Urothelium cell line (cell line): ENCODE results near the gene LOX.

Source experiments
- DNase-seq: peaks from one replicate; pipeline ENCODE4 v3.0.0; 2011; ENCODE audit warnings: low spot score, mixed read lengths
- FAIRE-seq: peaks from 2 replicates; lab custom pipeline; 2011; peaks lifted over from hg19 to GRCh38; lab: Jason Lieb, UNC

Gene LOX

DNA sequence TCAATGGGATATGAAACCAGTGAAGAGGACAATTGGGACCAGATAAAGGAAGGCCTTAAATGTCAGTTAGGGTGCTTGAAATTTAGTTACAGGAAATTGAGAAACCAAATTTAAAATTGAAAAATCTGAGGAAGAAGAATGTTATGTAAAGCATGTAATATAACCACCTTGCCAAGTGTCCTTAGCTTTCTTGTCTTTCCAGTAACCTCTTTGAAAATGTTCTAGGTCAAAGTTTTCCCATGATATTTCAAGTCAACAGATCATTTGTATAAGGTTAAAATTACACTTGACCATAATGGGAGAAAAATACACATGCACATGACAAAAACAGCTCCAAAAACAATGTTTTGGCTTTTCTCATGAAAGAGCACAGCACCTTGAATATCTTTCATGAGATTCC is 21.1 kb downstream of the LOX start:
- FAIRE-seq: no peak

DNA sequence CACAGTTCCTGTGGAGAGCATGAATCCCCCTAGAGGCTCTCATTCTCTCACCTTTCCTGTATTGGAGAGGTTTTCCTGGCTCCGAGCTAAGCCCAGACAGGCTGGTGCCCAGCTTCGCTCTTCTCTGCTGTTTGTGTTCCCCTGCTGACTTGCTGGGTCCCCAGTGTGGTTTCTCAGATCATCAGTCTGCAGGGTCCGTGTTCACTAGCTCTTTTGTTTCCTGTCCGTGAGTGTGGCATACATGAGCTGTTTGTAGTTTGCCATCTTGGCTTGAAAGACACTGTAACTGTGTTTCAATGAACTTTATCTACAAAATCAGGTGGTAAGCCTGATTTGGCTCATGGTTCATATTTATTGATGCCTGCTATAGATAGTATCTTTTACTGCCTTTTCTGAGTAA is 23.8 kb downstream of the LOX start:
- no peak for DNase-seq

More for the DNA sequence above, 21.1 kb downstream of the LOX start:
- no peak for DNase-seq

DNA sequence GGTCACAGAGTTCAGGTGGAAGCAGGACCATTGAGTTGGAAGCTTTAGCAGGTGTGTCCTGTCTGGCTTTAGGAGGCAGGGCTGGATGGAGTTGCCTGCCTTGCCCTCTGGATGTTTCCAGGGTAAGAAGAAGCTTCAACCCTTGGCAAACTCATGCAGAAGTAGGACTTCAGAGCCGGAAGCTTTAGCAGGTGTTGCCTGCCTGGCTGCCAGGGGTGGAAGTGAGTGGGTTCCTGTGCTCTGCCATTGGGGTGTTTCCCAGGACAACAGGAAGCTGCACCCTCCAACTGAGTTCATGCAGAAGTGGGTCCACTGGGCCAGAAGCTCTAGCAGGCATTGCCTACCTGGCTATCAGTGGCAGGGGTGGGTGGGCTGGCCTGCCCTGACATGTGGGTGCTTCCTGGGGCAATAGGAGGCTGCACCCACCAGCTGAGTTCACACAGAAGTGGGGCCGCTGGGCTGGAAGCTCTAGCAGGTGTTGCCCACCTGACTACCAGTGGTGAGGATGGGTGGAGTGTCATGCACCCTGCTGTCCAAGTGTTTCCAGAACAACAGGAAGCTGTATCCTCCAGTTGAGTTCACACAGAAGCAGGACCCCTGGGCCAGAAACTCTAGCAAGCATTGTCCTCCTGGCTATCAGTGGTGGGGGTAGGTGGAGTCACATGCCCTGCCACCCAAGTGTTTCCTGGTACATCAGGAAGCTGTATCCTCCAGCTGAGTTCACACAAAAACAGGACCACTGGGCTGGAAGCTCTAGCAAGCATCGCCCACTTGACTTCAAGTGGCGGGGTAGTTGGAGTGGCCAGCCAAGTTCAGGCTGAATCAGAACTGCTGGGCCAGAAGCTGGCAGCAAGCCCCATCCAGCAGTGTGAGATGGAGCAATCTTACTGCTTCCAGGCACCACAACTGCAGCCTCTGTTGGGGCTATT is 24.6 kb downstream of the LOX start:
- FAIRE-seq (no peak), DNase-seq (no peak)

More for the DNA sequence above, 23.8 kb downstream of the LOX start:
- FAIRE-seq: no peak

DNA sequence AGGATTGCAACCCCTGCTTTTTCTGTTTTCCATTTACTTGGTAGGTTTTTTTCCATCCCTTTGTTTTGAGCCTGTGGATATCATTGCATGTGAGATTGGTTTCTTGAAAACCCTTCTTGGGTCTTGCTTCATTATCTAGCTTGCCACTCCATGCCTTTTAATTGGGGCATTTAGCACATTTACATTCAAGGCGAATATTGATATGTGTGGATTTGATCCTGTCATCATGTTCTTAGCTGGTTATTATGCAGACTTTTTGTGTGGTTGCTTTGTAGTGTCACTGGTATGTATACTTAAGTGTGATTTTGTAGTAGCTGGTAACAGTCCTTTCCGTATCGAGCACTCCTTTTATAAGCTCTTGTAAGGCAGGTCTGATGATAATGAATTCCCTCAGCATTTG is 26.5 kb downstream of the LOX start:
- no peak for FAIRE-seq
- DNase-seq: no peak

DNA sequence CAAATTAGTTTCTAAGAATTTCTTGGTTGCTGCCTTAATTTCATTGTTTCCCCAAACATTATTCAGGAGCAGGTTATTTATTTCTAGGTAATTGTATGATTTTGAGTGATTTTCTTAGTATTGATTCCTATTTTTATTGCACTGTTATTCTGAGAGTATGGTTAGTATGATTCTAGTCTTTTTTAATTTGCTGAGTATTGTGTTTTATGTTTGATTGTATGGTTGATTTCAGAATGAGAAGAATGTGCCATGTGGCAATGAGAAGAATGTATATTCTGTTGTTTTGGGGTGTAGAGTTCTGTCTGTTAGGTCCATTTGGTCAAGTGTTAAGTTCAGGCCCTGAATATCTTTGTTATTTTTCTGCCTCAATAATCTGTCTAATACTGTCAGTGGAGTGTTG is 27.1 kb downstream of the LOX start:
- no peak for DNase-seq
- no peak for FAIRE-seq

DNA sequence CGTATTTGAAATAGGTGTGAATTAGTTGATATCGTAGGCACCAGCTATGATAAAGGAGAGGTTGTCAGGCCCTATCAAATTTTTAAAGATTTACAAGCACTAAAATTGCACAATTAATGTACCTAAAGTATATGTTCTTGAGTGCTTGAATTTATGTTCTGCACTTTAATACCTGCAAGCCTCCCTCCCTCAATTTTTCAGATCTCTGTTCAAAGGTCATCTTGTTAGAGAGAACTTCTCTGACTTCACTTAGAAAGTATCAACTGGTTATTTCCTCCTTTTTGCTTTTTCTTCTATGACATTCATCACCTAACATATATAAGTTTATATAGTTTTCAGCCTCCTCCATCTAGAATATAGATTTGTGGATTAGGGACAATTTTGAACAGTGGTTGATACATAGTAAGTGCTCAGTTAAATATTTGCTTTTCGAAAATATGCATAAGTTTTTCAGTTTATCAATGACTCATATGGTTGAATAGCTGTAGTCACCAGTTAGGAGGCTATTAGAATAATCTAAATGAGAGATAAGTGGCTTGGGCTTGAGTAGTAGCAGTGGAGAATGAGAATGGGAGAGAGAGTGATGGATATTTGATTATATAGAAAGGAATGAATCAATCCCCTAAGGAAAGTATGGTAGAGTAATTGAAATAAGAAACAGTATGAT is 37.3 kb downstream of the LOX start:
- FAIRE-seq: no peak
- no peak for DNase-seq

DNA sequence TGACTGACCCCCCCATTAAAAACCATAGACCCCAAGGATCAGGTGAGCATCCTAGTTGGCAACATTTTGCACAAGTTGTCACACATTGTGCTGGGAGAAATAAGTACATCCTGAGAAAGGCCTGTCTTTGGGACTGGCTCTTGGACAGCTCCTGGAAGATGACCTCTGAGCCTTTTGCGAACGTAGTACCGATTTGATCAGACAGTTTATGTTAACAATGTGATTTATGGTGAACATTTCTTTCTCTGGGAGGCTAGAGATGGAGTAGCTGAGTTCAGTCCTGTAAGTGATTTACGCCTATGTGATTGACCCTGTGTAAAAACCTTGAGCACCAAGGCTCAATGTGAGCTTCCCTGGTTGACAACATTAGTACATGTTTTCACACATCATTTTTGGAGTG is 41.7 kb downstream of the LOX start:
- FAIRE-seq: no peak
- no peak for DNase-seq

DNA sequence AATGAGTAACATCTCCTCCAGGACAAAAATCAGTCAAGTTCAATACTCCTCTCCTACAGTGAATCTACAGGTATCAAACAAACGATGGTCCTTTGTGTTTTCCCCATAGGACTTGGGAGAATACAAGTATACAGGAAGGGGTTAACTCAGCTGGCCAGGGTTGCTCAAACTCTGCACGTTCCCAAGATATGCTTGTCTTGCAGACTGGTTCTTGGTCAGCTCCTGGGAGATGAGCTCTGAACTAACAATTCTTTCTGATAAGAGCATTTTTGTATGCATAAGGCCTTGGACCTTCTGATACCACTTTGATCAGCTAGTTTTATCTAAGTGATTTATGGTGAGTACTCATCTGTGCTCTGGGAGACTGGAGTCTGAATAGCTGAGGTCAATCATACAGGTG is 42.1 kb downstream of the LOX start:
- no peak for FAIRE-seq
- no peak for DNase-seq

DNA sequence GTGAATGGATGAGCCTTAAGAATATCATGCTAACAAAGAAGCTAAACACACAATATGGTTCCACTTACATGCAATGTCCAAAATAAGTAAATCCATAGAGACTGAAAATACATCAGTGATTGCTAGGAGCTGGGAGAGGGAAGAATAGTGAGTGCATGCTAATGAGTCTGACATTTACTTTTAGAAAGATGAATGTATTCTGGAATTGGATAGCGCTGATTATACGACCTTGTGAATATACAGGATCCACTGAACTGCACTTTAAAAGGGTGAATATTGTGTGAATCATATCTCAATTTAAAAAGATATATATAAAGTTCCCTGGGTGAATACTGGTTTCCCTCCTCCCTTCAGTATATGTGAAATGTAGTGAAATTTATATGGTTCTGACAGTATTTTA is 46.2 kb downstream of the LOX start:
- FAIRE-seq (no peak), DNase-seq (no peak)

DNA sequence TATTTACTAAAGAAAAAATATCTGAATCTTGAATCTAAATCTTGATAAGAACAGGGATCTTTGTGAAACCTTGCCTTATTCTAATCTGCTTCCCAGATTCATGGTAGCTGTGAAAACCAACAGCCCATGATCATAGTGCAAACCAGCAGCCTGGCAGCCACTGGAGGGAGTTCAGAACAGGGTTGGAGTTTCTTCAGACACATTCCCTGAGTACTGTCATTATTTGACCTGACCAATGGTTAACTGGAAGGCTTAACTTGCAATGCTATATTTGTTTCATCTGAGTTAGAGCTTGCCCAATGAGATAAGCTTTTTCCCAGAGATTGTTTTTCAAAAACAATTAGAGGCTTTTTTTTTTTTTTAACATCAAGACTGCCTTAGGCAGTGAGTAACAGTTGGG is 47.8 kb downstream of the LOX start:
- DNase-seq (no peak), FAIRE-seq (no peak)

DNA sequence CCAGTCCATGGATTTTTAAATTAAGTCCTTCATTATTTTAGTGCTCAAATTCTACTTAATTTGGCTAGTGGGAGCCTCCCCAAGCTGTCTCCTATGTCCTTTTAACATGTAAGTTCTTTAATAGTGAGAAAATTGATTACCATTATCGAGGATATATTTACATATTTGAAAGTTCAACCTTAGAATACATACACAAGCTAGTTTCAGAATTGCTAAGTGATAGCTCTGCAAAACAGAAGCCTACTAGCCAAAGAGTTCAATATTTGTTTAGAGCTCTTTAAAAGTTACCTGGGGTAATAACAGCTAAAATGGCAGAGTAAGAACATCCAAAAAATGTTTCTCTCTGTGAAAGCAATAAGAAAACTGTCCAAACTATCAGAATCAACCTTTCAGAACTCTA is 48.2 kb downstream of the LOX start:
- FAIRE-seq: no peak
- DNase-seq: no peak

DNA sequence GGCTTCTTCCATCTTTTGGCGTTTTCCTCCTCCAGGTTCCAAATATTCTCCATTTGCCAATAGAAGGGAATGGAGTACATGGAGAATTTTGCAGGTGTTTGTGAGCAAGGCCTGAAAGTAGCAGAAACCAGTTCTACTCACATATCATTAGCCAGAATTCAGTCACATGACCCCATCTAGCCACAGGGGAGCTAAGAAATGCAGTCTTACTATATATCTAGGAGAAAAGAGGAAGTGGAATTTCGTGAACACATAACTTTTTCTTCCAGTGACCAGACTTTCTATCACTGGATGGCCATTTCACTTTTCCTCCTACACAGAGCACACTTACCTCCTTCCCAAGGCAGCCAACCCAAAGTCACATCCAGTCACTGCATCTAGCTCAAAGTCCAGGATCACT is 55.1 kb downstream of the LOX start:
- DNase-seq (no peak), FAIRE-seq (no peak)

DNA sequence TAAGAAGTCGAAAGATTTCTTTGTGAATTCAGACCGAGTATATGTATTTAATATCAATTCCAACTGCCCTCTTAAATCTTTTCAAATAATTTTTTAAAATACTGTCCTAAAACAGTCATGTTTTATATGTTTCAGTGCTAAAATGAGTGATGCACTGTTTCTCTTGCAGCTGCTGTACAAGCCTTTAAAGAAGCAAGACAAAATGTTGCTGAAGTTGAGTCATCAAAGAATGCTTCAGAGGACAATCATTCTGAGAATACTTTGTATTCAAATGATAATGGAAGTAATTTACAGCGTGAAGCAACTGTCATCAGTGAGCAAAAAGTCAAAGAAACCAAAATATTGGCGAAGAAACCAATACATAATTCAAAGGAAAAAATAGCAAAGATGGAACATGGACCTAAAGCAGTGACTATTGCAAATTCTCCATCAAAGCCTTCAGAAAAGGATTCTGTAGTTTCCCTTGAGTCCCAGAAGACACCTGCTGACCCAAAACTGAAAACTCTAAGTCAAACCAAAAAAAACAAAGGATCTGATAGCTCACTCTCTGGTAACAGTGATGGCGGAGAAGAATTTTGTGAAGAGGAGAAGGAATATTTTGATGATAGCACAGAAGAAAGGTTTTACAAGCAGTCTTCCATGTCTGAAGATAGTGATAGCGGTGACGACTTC is 58.0 kb downstream of the LOX start:
- DNase-seq (no peak), FAIRE-seq (no peak)

DNA sequence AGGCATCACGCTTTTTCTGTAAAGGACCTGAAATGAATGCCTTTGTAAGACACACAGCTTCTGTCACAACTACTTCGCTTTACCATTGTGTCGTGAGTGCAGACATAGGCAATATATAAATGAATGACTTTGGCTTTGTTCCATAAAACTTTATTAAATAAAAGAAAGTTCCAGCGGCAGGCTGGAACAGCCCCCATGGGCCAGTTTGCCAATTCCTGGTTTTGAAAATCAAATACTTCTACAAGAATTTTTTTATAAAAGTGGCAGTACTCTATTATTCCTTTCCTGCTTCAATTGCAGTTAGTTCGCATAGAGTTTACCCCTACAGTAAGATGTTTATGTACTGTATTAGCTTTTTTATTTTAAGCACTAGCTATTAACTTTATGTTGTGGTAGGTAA is 62.6 kb downstream of the LOX start:
- no peak for DNase-seq
- no peak for FAIRE-seq

DNA sequence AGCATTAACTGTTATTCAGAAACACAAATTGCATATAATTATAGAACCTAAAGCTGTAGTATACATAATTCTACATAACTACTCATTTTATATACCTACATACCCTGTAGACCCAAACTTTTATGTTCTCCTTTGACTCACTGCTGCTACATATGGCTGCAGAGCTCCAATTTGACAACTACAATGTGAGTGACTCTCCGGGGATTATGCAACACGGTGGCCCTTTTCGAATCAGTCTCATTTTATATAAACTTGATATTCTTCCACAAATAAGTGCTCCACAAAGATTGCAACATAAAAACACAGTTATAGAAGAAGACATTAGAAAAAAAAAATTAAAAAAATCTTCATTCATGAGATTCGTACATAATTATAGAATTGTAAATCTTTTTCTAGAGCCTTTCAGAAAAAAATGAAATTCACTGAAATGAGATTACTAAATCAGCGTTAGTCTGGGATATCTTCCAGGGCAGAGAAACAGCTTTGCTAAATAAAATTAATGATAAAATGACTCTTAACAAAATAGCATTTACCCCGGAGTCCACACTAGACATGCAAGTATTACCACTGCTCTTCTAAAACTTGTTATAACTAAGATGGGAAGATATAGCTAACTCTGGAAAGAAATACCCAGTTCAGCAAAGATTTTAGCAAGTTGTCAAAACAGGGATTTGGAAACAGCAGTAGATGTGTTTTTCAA is 63.7 kb downstream of the LOX start:
- DNase-seq: no peak
- no peak for FAIRE-seq
